ENCODE data around the gene CMIP.

The CMIP gene

DNA sequence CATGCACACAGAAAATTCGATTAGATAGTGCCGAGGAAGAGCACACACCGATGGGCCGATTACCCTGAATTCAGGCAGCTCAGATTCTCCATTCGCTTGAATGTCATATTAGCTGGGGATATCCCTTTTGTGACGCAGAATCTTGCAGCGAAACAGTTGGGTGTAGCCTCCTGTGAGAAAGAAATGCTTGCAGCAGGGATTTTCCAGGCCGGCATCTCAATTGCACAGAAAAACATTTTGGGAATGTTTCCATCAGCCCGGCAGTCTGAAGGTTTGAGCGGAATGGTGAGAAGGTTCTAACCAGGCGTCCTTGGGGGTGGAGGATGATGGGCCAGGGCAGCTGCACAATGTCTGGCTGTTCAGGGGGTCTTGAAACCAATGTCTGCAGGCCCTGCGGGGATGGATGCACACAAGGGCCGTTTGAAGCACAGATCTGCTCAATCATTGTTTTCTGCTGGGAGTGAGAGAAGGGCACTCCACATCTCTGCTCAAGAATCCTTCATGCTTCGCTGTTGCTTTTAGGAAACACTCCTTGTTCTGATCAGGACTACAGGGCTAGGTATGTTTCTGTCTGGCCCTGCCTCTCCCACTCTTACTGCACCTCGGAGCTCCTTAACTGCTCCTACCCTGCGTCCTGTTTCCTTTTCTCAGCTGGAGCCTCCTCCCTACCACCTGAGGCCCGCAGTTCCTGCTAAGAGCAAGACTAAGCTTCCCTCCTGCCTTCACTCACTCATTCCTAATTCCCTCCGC lies 94.6 kb downstream of the CMIP start:
- no peak for DNase-seq

DNA sequence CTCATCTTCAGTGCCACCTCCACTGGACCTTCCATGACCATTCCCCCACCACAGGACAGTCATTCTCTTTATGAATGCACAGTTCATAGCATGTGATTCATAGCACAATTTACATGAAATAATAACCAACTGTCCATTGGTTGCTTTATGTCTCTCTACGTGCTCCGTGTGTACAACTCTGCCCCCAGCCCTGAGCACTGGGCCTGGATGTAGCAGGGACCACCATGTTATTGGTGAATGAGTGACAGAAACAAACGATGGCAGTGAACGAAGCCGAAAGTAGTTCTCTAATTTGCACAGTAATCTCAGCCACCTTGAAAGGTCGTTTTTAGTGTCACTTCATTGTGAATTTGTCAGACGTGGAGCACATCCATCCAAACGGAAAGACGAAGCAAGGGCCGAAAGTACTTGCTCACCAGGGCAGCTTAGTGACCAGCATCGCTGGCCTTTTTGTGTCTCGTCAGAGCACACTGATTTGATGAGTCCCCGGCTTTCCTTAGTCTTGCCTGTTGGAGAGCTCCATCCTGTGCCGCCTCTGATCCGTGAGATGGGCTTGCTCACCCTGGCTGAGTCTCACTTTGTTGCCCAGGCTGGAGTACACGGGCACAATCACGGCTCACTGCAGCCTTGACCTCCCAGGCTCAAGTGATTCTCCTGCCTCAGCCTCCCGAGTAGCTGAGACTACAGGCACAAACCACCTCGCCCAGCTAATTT lies 95.3 kb downstream of the CMIP start:
- DNase-seq, result no peak

DNA sequence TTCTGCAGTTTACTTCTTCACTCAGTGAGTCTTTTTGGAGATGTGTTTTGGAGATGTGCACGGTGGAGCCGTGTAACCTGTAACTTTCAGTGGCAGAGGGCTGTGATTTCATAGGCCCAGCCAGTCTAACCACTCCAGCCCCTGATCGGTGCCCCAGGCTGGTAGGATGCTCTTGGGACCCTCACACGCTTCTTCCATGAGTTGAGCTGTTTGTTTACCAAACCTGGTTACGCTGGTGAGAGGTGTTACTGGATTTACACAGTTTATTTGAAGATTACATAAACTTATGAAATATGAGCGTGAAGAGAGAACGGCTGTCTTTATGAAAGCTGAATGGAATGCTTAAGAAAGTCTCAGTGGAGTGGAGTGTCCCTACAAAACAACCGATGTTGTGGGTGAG lies 96.7 kb downstream of the CMIP start:
- no peak for DNase-seq

DNA sequence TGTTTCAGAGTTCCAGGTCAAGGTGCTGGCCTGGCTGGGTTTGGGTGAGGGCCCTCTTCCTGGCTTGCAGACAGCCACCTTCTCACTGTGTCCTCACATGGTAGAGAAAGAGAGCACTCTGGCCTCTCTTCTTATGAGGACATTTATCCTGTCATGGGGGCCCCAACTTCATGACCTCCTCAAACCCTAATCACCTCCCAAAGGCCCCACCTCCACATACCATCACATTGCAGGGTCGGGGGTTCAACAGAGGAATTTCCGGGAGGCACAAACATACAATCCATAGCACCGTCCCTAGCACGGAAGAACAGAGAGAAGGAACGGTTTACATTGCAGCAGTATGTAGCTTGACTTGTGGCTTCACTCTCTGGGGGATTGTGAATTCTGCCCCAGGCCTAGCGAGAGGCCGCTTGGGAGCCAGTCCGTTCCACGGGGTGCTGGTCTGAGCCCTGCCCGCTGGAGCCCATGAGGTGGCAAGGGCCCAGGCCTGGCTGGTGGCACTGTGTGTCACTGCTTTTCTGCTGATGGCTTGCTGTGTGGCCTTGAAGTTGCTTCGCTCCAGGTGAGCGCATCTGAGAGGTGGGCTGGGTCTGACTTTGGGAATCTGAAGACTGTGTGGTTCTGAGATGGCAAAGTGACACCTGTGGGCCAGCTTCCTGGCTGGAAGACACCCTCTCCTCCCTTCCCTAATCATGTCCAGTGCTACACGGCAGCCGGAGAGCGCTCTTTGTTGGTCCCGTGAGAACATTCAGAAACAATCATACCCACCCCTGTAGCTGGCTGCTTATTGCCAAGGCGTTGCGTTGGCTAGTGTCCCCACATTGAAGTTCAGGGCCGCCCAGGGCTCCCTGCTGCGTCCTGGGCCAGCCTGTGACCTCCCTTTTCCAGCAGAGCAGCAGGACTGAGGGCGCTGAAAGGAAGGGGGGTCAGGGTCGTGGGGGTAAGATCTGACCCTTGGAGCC lies 98.3 kb downstream of the CMIP start:
- DNase-seq, result no peak

DNA sequence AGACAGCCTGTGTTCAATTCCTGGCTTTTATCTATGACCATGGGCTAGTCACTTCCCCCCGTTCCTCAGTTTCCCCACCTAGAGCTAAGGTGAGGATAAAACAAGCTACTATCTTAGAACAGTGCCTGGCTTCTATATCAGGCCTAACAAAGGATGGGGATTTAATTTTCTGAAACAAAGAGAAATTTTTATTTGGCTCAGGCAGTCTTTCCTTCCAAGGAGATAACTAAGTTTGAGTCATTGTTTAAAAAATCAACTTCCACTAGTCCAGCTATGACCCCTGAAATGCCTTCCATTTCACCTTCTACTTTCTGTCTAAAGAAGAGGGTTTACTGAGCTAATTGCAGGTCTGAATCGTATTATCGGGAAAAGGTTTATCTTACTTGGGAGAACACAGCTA lies 99.0 kb downstream of the CMIP start:
- DNase-seq, result no peak

DNA sequence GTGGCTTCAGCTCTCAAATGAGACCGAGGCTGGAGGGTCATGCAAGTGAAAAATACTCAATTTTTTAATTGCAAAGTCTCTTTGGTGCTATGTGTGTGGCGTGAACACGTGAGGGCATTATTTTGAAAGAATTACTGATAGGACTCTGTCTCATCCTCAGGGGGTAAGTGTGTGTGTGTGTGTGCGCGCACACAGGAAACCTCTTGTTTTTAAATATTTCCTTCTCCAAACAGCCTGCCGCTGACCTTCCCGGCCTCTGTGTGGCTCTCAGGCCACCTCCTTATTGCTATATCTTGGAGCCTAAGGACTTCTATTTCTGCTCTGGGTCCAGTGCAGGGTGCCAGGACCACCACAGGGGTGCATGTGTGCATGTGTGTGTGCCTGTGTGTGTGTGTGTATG lies 99.7 kb downstream of the CMIP start:
- no peak for DNase-seq

DNA sequence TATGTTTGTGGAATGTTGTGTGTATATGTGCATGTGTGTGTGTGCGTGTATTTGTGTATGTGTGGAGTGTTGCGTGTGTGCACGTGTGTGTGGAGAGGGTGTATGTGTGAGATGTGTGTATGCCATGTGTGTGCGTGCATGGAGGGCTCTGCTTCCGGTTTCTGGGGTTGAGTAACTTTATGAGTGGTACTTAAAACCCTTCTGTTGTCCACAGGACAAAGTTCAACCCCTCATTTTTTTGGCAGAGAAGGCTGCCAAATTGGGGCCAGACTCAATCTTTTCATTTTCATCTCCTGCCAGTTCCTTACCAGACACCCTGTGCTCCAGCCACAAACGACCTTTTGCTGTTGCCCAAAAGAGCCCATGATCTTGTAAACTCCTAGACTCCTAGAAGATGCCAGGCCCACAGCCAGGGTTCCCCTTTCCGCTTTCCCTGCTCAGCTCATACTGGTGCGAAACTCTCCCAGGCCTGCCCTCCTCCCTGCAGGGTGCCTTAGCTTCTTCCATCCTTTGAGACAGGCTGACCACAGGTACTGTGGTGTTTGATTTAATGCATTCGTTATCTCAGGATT lies 100.2 kb downstream of the CMIP start:
- DNase-seq, result no peak

DNA sequence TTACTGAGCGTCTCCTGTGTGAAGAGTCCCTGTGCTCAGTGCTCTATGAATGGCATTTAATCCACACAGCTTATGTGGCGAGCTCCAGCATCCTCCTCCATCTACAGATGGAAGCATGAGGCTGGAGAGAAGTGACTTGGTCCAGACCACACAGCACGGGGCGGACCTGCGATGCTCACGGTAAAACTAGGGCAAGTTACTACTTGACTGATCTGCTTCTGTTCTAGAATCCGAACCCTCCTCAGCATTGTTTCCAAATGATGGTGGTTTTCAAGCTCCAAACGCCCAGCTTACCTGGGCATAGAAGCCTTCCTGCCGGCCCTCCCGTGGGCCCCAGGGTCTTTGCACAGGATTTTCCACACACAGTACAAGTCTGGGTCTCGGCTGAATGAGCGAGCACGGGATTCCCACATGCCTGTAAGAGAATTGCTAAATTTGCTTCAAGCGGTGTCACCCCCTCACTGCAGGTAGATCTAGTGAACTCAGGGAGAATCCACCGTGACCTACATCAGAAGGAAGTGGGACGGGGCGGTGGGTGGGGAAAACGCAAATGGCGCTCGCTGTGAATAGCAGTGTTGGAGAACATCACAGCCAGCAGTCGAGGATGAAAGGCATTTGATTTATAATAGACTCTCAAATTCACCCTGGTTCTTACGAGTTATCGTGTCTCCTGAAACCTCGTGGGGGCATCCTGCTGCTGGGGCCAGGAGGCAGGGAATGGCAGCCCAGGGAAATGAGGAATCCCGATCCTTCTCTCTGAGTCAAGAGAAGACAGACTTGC lies 101.1 kb downstream of the CMIP start:
- DNase-seq, result no peak

DNA sequence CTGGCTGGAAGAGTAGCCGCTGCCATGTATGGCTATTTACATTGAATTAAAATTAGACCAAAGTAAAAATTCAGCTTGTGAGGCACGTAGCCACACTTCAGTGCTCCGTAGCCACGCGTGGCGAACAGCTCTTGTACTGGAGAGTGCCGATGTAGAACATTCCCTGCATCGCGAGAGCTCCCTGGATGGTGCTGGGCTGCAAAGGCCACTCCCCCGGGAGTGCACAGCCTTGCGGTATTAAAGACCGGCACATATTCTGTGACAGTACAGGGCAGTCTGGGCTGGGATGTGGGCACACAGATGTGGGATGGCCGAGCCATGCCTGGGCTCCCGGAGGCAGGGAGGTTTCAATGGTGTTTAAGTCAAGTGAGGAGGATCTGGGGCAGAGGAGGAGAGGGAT lies 102.2 kb downstream of the CMIP start:
- no peak for DNase-seq

DNA sequence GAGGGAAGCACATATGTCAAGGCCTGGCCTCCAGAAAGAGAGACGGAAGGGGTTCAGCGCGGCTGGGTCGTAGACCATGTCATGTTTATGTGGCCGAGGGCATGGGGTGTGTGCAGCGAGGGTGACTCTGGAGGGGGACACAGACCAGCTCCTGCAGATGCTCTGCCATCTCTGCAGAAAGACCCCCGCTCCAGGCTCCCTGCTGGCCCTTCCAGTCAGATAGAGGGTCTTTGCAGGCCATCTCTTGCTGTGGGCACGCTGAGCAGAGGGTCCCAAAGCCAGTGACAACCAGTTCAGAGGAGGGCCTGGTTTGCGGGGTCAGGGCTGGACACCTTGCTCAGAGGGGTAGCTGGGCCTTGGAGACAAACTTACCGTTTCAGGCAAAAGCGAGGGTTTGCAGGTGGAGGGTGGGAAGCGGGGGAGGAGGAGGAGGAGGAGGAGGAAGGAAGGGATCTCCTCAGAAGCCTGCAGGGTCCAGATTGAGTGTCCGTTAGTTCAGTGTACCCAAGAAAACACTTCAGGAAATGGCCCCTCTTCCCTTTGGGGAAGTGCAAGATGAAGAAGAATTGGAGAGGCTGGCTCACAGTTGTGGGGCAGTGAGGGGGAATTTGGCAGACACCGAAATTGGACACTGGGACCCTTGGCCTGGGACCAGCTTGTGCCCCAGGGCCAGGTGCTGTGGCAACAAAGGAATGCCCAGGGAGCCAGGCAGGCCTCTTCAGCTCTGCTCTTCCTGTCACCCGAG lies 102.8 kb downstream of the CMIP start:
- DNase-seq, result no peak

DNA sequence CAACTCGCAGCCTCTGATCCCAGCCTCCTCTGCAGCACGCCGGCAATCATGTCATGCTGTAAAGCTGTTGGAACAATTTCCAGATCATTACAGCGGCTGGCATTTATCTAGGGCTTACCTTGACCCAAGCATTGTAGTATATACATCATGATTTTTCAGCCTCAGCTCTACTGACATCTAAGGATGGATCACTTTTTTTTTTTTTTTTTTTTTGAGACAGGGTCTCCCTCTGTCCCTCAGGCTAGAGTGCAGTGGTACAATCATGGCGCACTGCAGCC lies 103.3 kb downstream of the CMIP start:
- DNase-seq, result no peak

DNA sequence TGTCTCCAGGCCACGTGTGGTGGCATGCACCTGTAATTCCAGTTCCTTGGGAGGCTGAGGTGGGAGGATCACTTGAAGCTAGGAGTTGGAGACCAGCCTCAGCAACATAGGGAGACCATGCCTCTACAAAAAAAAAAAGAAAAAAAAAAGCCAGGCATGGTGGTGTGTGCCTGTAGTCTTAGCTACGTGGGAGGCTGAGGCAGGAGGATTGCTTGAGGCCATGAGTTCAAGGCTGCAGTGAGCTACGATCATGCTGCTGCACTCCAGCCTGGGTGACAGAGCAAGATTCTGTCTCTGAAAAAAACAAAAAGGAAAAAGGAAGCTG lies 103.9 kb downstream of the CMIP start:
- no peak for DNase-seq

DNA sequence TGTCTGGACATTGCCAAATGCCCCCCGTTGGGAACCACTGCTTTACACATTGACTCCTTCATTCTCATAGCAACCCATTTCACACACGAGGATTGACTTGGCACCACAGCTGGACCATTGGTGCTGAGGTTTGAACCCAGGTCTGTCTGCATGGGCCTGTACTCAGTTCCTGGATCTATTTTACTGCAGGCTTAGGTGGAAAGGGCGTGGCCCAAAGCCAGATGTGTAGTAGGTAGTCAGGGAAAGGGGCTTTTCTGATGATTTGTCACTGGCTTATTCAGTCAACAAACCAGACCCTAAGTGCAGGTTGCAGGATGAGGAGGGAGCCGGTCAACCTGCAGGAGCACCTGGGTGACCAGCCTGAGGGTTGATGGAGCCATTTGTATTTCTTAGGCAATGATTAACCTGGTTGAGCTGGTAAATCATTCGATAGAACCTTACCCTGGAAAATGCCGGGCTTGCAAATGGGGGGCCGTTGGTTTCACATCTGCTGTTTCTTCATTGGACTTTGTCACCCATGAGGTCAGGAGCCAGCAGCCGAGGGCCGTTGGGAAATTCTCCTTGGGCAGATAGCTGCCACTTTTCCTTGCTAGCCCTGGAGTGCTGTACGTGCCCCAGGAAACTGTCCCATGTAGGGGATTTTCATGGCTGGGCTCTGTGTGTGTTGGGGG lies 104.4 kb downstream of the CMIP start:
- no peak for DNase-seq

DNA sequence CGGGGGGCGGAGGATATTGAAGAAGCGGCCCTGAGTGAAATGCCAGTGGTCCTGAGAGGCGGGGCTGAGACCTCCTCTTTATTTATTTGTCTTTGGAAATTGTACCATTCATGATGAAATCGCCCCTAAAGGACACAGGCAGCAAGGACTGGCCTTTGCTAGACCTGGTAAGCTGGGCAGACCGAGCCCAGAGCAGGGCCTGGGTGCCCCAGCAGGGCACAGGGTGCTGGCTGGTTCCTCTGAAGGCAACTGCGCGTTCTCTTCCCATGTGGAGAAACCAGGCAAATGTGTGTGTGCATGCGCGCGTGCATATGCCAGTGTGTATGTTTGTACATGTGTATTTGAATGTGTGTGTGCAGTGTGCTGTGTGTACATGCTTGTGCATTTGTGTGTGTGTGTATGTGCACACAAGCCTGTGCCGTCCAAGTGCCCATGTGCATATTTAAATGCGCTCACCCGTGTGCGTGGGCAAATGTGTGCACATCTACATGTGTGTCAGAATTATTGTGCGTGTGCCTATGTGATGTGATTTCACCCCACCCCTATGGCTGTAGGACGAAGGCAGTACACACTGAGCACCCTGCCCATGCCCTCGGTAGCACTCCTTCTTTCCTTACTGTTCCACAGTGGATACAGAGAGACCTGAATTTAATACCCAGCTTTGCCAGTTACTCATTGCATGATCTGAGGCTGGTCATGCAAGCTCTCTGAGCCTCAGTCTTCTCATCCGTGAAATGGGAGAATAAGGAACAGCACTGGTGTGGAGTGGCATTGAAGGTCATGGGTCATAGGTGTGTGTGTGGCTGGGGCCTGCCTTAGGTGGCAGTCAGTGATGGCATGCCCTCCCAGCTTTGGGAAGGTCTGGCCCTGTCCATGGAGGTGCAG lies 105.2 kb downstream of the CMIP start:
- no peak for DNase-seq

DNA sequence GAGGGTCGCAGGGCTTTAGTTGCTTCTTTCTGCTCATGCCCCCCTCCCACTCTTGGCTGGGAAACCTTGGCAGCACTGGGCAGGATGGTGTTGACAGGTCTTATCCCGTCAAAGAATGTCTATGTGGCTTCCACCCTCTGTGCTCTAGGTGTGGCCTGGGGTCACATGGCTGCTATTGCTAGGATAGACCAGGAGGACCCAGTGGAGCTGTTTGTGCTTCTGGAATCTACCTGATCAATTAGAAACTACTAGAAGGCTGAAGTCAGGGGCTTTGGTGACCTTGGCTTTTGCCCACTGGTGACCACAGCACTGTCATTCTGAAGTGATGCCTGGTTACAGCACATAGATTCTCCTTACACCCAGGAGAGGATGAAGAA lies 105.8 kb downstream of the CMIP start:
- DNase-seq, result no peak

DNA sequence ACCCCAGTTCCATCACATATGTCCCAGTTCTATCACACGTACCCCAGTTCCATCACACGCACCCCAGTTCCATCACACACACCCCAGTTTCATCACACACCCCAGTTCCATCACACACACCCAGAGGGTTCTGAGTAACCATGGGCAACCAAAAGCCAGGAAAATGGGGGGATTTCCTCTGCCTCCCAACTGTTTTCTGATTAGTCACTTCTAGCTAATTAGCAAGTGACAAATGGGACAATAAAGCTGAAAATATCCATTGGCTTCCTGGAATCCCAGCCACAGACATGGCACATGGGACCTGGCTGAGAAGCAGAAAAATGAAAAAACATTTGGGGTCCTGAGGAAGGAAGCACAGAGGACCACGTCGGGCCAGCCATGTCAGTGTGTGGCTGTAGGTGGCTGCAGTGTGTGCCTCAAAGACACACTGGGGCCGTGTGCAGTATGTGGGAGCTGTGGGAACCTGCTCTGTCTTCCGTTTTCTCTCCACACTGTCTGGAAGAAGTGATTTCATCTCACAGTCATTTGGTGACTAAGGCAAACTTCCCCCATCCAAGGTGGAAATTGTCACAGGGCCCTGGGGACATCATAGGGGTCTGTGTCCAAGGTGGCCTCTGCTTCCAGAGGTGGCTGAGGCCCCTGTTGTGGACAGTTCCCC lies 106.7 kb downstream of the CMIP start:
- DNase-seq, result no peak

DNA sequence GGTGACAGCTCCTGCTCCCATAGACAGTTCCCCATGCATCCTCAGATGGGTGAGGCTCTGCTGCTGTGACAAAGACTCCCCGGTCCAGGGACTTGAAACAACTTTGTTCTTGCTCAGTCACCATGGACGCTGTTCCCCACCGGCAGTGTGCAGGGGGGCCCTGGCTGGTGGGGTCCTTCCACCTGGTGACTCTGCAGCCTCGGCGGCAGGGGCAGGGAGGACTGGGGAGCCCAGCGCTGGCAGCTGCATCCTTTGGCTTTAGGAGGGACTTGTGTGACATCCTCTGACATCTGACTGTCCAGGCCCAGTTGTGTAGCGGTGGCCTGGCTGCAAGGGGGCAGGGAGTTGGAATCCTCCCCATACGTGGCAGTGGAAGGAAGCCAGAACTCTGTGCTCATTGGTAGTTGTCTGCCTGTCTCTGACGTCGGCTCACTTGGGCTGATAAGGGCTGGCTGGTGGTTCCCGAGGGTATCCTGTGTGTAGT lies 107.3 kb downstream of the CMIP start:
- no peak for DNase-seq

DNA sequence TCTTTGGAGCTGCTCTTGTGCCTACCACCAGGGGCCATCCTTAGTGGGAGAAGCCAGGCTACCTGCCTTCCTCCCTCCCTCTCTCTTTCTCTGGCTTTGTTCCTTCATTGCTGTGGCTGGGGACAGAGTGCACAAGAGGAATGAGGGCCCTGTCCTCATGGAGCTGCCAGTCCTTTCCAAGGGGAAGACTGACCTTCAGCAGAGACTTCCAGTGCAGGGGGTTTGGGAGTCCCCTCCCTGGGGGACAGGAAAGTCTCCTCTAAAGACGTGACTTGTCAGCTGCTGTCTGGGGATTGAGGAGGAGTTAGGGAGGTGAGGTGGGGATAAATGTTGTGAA lies 108.1 kb downstream of the CMIP start:
- no peak for DNase-seq

DNA sequence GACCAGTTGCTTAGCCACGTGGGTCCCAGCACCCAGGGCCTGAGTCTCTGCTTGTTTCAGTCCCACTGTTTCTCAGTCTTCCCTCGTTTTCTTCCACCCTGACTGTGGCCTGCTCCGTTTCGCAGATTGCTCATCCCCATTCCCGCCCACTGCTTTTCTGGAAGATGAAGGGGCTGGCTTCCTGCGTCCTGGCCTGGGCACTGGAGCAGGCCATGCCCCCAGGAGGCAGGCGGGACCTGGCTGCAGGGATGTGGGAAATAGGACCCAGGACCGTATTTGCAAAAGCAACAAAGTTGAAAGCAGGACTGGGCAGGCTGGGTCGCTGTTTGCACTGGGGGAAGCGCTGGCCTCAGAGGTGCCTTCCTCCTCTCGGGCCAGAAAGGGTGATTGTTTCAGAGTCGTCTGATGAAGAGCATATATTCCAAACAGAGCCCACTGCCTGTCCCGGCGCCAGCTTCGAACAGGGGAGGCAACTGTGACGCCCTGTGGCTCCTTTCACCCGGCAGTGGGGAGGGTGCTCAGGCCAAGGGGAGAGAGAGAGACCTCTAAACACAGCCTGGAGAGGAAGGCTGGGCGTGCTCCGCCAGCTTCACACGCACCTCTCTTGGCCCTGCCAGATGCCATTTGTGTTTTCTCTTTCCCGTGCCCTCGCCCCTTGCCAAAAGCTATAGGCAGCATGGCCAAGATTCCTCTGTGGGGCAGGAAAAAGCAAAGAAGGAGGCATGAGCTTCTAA lies 108.6 kb downstream of the CMIP start:
- DNase-seq, result no peak

Measured in stimulated activated CD4-positive, alpha-beta T cell treated with anti-CD3 and anti-CD28 coated beads, Interleukin-1b, Interleukin-23, amount 100 ng/mL, for 48 hours (primary cell).